Effector memory CD4-positive, alpha-beta T cell (primary cell): ENCODE measurements around the gene SLC49A3.

Source experiments
- DNase-seq, 3 donors: peaks; one replicate each; pipeline ENCODE4 v3.0.0-alpha.2; 2020
- H3K27ac ChIP-seq: 2 replicates; pipeline ENCODE4 v1.7.0; 2013; ENCODE audit warnings: mild to moderate bottlenecking, low read length, moderate library complexity; ENCODE audit not compliant: insufficient read depth, poor library complexity, severe bottlenecking
- H3K27me3 ChIP-seq: replicated peaks from 2 replicates; pipeline ENCODE4 v1.7.0; 2013; ENCODE audit warnings: mild to moderate bottlenecking, low read length; ENCODE audit not compliant: insufficient read depth, control insufficient read depth, poor library complexity, severe bottlenecking
- H3K36me3 ChIP-seq: 2 replicates; pipeline ENCODE4 v1.7.0; 2013; ENCODE audit warnings: mild to moderate bottlenecking, low read length, moderate library complexity; ENCODE audit not compliant: control insufficient read depth, insufficient read depth
- H3K4me1 ChIP-seq: 2 replicates; pipeline ENCODE4 v1.7.0; 2013; ENCODE audit warnings: low read length, mild to moderate bottlenecking; ENCODE audit not compliant: control insufficient read depth, insufficient read depth, poor library complexity, severe bottlenecking
- H3K4me3 ChIP-seq: 2 replicates; pipeline ENCODE4 v1.7.0; 2013; ENCODE audit warnings: low read length, low read depth, mild to moderate bottlenecking; ENCODE audit not compliant: insufficient read depth, poor library complexity, severe bottlenecking
- H3K9me3 ChIP-seq: 2 replicates; pipeline ENCODE4 v1.7.0; 2013; ENCODE audit warnings: mild to moderate bottlenecking, low read length, moderate library complexity; ENCODE audit not compliant: control insufficient read depth

The SLC49A3 gene

DNA sequence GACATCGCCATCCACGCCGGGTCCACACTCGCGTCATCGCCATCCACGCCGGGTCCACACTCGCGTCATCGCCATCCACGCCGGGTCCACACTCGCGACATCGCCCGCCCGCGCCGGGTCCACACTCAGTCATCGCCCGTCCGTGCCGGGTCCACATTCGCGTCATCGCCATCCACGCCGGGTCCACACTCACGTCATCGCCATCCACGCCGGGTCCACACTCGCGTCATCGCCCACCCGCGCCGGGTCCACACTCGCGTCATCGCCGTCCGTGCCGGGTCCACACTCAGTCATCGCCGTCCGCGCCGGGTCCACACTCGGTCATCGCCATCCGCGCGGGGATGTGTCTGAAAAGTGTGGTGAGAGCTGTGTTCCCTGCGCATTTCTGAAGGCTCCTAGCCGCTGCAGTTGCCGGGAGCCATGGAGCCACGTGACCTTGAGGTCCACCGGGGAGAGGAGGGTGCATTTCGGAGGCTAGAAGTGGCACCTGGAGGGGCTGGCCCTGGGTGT, 34.0 kb upstream of the SLC49A3 start:
- DNase-seq = no peak
- Histone ChIP-seq H3K9me3 (no peaks in the 10 kb centered on the region), H3K27ac (no peak overlapping the region), H3K27me3 (no peaks in the 10 kb centered on the region), H3K36me3 (peaks cover 4% of the 10 kb centered on the region), H3K4me3 (no peak overlapping the region), H3K4me1 (no peaks in the 10 kb centered on the region)

DNA sequence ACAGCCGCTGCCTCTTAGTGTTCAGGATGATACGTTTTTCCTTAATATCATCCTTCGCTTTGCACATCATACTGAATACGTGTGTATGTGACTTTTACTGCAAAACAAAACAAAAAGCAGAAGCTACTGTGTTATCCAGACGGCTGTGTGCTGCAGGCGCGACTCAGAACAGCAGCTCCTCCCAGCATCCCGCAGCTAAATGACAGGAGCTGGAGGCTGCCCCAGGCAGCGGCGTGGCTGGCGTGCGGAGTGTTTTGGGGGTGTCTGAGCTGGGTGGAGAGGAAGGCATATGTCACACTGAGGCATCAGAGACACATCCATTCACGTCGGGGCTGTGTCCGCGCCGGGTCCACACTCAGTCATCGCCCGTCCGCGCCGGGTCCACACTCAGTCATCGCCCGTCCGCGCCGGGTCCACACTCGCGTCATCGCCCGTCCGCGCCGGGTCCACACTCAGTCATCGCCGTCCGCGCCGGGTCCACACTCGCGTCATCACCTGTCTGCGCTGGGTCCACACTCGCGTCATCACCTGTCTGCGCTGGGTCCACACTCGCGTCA, 33.3 kb upstream of the SLC49A3 start:
- Histone ChIP-seq H3K4me1 (no peaks in the 10 kb centered on the region), H3K27me3 (no peaks in the 10 kb centered on the region), H3K36me3 (peaks cover 4% of the 10 kb centered on the region), H3K9me3 (no peaks in the 10 kb centered on the region), H3K4me3 (no peak overlapping the region), H3K27ac (no peak overlapping the region)
- no peak for DNase-seq

DNA sequence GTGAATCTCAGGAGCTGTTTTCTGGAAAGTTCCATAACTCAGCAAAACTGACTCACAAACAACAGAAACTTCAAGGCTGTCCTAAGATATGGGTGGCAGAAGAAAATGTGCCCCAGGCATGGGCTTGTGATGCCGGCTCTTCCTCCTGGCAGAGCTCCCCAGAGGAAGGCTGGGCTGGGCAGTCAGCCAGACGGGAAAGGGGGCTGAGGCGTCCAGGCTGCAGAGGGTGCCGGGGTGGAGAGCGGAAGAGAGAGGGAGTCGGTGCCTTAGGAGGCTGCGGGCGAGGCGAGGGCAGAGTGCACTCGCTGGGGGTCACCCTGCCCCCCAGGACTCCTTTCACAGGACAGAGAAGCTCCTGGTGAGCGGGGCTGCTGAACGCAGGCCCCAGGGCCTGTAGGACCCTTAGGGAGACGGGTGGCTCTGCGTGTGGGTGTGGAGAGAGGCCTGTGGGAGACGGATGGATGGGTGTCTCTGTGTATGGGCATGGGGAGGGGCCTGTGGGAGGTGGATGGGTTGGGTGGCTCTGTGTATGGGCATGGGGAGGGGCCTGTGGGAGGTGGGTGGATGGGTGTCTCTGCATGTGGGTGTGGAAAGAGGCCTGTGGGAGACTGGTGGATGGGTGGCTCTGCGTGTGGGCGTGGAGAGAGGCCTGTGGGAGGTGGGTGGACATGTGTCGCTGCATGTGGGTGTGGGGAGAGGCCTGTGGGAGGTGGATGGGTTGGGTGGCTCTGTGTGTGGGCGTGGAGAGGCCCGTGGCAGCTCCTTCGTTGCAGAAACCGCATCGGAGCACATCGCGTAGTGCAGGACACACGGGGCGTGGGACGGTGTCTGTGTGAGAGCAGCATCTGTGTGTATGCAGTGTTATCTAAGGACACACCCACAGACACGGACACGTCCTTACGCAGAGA, 32.6 kb upstream of the SLC49A3 start:
- no peak overlapping the region for H3K27ac ChIP-seq
- no peaks in the 10 kb centered on the region for H3K4me1 ChIP-seq
- peaks cover 4% of the 10 kb centered on the region for H3K36me3 ChIP-seq
- no peaks in the 10 kb centered on the region for H3K9me3 ChIP-seq
- no peak for DNase-seq
- no peaks in the 10 kb centered on the region for H3K27me3 ChIP-seq
- no peak overlapping the region for H3K4me3 ChIP-seq

DNA sequence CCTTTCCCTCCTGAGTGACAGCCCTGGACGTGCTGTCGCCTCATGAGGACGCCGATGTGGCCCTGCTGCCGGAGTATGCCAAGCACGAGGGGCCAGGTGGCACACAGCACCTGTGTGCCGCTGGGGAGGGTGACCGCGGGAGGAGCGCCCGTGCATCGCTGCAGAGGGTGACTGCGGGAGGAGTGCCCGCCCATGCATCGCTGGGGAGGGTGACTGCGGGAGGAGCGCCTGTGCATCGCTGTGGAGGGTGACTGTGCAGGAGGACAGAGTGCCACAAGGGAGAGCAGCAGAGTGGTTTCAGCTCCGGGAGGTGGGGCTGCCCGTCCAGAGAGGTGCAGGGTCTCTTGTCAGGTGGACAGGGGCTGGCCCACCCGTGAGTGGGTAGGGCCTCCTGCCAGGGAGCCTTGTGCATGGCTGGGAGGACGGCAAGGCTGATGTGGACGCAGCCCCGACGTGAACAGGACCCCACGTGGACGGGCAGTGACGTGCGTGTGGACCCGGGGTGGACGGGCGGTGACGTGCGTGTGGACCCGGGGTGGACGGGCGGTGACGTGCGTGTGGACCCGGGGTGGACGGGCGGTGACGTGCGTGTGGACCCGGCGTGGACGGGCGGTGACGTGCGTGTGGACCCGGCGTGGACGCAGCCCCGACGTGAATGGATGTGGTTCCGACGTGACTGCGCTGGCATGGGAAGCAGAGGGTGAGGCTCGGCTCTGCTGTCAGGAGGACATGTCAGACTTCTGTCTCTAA, 31.3 kb upstream of the SLC49A3 start:
- no peak for DNase-seq
- H3K36me3 ChIP-seq = peaks cover 4% of the 10 kb centered on the region
- H3K9me3 ChIP-seq = no peaks in the 10 kb centered on the region
- H3K4me3 ChIP-seq = no peak overlapping the region
- H3K27me3 ChIP-seq = no peaks in the 10 kb centered on the region
- H3K27ac ChIP-seq = no peak overlapping the region
- H3K4me1 ChIP-seq = no peaks in the 10 kb centered on the region

DNA sequence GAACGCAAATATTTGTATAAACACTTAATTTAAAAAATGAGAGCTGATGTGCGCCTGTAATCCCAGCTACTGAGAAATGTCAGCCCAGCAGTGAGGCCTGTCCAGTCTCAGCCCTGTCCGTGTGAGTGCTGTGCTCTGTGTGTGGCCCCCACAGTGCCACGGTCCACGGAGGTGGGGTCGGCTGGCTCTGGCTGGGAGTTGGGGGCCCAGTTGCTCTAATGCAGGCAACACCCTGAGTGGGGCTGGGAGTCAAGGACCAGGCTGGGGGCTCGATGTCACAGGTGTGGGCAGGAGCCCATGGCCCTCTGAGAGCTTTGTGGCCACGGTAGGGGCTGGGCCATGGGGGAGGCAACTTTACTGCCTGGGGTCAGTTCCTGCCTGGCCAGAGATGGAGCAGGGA, 29.5 kb upstream of the SLC49A3 start:
- DNase-seq = no peak
- no peaks in the 10 kb centered on the region for H3K27me3 ChIP-seq
- H3K4me1 ChIP-seq = no peaks in the 10 kb centered on the region
- H3K36me3 ChIP-seq = peaks cover 4% of the 10 kb centered on the region
- H3K27ac ChIP-seq = no peak overlapping the region
- no peak overlapping the region for H3K4me3 ChIP-seq
- no peaks in the 10 kb centered on the region for H3K9me3 ChIP-seq

DNA sequence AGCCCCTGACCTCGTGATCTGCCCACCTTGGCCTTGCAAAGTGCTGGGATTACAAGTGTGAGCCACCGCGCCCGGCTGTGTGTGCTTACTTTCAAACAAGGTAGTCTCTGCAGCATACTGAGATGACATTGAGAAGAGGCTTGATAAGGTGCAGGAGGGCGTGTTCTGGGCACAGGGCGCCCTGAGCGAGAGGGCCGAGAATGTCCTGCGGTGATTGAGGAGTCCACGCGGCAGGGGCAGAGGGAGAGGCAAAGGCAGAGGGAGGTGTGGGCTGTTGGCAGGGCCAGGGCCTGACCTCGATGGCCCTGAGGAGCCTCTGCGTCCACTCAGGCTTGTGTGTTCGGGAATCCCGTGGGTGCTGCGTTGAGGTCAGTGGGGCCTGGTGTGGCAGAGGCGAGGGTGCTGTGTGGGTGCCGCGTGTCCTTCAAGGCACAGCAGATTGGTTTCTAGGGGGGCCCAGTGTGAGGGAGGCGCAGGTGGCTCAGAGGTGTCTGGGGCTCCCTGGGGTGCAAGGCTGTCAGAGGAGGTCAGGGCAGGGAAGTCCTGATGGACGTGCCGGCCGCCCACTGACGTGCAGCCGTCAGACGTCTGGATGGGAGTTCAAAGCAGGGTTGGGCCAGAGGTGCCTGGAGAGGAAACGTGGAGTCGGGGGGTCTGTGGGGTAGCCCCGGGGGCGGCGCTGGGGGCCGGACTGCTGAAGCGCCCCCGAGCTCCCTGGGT, 28.8 kb upstream of the SLC49A3 start:
- Histone ChIP-seq H3K4me3 (no peak overlapping the region), H3K4me1 (no peaks in the 10 kb centered on the region), H3K27ac (no peak overlapping the region), H3K36me3 (no peaks in the 10 kb centered on the region), H3K27me3 (no peaks in the 10 kb centered on the region), H3K9me3 (no peaks in the 10 kb centered on the region)
- DNase-seq = no peak

DNA sequence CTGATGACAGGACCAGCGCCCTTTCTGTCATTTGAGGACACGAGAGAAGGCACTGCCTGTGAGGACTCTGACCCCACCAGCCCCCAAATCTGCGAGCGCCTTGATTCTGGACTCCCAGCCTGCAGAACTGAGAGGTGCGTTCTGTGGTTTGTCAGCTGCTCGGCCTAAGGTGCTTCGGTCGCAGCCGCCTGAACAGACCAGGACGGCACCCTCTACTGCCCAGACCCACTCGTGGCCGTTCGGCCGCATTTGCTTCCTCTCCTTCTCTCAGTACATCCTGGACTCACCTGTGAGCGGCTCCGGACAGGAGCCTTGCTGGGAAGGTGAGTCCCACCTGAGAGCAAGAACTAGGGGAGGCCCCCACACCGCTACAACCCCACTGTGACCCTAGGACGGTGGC, 25.1 kb upstream of the SLC49A3 start:
- Histone ChIP-seq H3K27ac (no peak overlapping the region), H3K36me3 (no peaks in the 10 kb centered on the region), H3K4me3 (no peak overlapping the region), H3K9me3 (no peaks in the 10 kb centered on the region), H3K27me3 (no peaks in the 10 kb centered on the region), H3K4me1 (no peaks in the 10 kb centered on the region)
- DNase-seq = no peak

DNA sequence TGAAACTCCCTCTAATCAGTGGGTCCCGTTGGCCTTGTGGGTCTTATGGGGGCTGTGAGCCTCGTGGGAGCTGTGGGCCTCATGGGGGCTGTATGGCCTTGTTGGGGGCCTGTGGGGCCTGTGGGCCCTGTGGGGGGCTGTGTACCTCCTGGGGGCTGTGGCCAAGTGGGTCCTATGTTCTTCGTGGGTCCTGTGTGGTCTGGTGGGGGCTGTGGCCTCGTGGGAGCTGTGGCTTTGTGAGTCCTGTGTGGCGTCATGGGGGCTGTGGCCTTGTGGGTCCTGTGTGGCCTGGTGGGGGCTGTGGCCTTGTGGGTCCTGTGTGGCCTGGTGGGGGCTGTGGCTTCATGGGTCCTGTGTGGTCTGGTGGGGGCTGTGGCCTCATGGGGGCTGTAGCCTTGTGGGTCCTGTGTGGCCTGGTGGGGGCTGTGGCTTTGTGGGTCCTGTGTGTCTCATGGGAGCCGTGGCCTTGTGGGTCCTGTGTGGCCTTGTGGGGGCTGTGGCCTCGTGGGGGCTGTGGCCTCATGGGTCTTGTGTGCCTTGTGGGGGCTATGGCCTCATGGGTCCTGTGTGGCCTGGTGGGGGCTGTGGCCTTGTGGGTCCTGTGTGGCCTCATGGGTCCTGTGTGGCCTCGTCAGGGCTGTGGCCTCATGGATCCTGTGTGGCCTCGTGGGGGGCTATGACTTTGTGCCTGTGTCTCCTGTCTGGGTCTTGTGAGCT, 24.1 kb upstream of the SLC49A3 start:
- H3K36me3 ChIP-seq = no peaks in the 10 kb centered on the region
- no peak overlapping the region for H3K4me3 ChIP-seq
- no peak for DNase-seq
- no peaks in the 10 kb centered on the region for H3K4me1 ChIP-seq
- no peaks in the 10 kb centered on the region for H3K9me3 ChIP-seq
- H3K27ac ChIP-seq = no peak overlapping the region
- no peaks in the 10 kb centered on the region for H3K27me3 ChIP-seq

DNA sequence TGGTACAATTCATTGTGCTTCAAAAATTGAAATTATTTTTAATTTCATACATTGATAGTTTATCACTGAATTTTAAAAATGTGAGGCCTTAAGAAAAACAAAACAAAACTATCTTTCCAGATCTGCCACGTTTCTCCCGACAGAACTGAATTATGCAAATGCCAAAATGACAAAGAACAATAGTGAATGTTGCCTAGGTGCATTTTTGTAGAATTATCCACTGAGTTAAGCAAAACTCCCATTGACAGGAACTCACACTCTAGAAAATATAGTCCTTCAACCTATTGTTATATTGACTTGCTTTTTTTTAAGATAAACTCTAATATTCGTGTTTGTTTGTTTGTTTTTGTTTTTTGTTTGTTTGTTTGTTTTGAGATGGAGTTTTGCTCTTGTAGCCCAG, 23.1 kb upstream of the SLC49A3 start:
- H3K4me1 ChIP-seq = peaks cover 2% of the 10 kb centered on the region
- H3K36me3 ChIP-seq = no peaks in the 10 kb centered on the region
- DNase-seq = no peak
- H3K27ac ChIP-seq = no peak overlapping the region
- H3K4me3 ChIP-seq = no peak overlapping the region
- H3K9me3 ChIP-seq = no peaks in the 10 kb centered on the region
- no peaks in the 10 kb centered on the region for H3K27me3 ChIP-seq
